HG02970 (cell line): Measurements from ENCODE around the gene C2orf80.
"Not testable (repeated sequence)": the region's sequence is repeated elsewhere in the genome, so short reads cannot be mapped to it uniquely, and the experiment has no call there.

ENCODE experiments used
- ATAC-seq: cut with Tn5 transposase; IDR thresholded peaks from one replicate; pipeline ENCODE4 v1.9.1; 2021; ENCODE audit warnings: mild to moderate bottlenecking, moderate library complexity, moderate number of reproducible peaks; ENCODE audit not compliant: unreplicated experiment, low FRiP score

C2orf80 gene

DNA sequence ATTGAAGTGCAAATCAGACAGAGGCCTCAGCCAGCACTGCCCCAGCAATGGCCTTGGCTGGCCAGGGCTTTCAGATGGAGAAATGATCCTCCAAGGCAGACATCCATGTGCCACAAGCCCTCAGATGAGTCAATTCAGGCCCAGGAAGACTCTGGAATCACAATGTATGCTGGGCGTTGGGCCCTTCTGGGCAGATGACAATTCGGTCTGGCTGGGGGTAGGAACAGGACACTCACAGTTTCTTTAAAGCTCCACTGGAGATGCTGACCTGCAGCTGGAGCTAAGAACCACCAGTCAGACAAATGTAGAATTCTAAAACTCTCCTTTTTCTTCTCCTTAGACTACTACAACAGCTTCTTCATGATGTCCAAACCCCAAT lies 53.1 kb downstream of the C2orf80 start:
- ATAC-seq: no peak

- ATAC-seq: no peak
These were observed 53.8 kb downstream of the C2orf80 start for GRCh38 chr2:208135794-208136715.

GRCh38 chr2:208134928-208135586 lies 54.8 kb downstream of the C2orf80 start:
- no peak for ATAC-seq

GRCh38 chr2:208130712-208131110 lies 59.1 kb downstream of the C2orf80 start:
- ATAC-seq: no peak

- no peak for ATAC-seq
These were observed 59.8 kb downstream of the C2orf80 start, which contains the start of gene CRYGC for GRCh38 chr2:208129744-208130711. TSS of gene CRYGC (minus strand) at chr2:208129828. CDS start at chr2:208129792, 36 bp downstream.

DNA sequence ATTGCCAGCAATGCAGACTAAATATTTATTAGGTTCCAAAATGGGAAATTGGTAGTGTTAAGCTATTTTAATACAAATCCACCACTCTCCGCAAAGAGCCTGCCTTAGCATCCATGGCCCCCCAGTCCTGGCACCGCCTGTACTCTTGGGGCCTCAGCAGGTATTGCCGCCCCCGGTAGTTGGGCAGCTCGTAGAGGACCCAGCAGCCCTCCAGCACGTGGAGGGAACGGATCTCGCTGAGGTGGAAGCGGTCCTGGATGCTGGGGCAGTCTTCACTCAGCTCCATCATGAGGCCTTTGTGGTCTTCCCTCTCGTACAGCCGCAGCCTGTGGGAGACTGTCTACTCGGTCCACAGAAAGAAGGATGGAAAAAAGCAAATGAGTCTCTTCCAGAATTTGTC lies 61.7 kb downstream of the C2orf80 start:
- no peak for ATAC-seq

DNA sequence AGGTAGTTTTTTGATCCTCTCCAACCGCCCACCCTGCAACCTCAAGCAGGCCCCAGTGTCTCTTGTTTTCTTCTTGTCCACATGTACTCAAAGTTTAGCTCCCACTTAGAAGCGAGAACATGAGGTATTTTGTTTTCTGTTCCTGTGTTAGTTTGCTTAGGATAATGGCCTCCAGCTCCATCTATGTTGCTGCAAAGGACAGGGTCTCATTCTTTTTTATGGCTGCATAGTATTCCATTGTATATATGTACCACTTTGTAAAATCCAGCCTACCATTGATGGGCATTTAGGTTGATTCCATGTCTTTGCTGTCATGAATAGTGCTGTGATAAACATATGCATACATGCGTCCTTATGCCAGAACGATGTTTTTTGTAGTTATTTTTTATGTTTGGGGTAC lies 62.7 kb downstream of the C2orf80 start:
- no peak for ATAC-seq

GRCh38 chr2:208125251-208125650 lies 64.6 kb downstream of the C2orf80 start:
- no peak for ATAC-seq

DNA sequence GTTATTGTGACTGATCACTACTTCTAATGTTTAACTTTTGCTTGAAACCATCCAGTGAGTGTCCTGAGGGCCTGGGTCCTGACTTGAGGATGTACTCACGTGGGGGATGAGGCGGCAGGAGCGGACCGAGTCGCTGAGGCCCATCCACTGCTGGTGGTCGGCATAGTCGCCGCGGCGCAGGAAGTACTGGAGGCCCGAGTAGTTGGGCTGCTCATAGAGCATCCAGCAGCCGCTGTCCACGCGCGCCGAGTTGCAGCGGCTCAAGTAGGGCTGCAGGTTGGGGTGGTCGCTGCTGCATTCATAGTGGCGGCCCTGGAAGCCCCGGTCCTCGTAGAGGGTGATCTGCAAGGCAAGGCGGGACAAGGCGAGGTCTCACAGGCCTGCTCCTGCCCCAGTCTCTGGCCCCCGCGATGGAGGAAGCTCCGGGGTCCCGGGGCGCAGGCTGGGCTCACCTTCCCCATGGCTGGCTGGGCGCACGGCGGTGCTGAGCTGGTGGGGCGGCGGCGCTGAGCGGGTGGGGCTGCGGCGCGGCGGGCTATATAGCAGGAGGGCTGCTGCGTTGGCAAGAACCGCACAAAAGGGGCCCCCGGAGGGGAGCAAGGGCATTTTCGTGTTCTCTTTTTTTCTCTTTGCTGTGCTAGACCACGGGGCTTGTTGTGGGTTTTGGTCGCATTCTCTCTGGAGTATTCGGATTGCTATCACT lies 65.7 kb downstream of the C2orf80 start, which contains the start of gene CRYGD:
Gene CRYGD (minus strand): TSS at position 512 of the 703 bp plus-strand sequence. CDS start 51 bp downstream, at position 461.
- not testable (repeated sequence) for ATAC-seq

GRCh38 chr2:208122248-208122647 lies 67.6 kb downstream of the C2orf80 start:
- no peak for ATAC-seq

GRCh38 chr2:208118918-208119317 lies 70.9 kb downstream of the C2orf80 start:
- no peak for ATAC-seq

DNA sequence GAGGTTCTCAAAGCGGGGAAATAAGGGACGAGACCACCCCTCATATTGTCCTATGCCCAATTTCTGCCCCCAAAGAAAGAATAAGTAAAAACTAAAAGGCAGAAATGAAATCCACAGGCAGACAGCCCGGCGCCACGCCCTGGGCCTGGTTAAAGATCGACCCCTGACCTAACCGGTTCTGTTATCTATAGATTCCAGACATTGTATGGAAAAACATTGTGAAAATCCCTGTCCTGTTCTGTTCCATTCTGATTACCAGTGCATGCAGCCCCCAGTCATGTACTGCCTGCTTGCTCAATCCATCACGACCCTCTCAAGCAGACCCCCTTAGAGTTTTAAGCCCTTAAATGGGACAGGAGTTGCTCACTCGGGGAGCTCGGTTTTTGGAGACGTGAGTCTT lies 72.4 kb downstream of the C2orf80 start:
- ATAC-seq: not testable (repeated sequence)
